NCI-H1092 (cell line): ENCODE measurements around the gene IQCC.
"Not testable (repeated sequence)": the region's sequence is repeated elsewhere in the genome, so short reads cannot be mapped to it uniquely, and the experiment has no call there.

ENCODE experiments used
- DNase-seq: peaks from one replicate; lab custom pipeline; 2025; lab: John Stamatoyannopoulos, UW

The IQCC gene

DNA sequence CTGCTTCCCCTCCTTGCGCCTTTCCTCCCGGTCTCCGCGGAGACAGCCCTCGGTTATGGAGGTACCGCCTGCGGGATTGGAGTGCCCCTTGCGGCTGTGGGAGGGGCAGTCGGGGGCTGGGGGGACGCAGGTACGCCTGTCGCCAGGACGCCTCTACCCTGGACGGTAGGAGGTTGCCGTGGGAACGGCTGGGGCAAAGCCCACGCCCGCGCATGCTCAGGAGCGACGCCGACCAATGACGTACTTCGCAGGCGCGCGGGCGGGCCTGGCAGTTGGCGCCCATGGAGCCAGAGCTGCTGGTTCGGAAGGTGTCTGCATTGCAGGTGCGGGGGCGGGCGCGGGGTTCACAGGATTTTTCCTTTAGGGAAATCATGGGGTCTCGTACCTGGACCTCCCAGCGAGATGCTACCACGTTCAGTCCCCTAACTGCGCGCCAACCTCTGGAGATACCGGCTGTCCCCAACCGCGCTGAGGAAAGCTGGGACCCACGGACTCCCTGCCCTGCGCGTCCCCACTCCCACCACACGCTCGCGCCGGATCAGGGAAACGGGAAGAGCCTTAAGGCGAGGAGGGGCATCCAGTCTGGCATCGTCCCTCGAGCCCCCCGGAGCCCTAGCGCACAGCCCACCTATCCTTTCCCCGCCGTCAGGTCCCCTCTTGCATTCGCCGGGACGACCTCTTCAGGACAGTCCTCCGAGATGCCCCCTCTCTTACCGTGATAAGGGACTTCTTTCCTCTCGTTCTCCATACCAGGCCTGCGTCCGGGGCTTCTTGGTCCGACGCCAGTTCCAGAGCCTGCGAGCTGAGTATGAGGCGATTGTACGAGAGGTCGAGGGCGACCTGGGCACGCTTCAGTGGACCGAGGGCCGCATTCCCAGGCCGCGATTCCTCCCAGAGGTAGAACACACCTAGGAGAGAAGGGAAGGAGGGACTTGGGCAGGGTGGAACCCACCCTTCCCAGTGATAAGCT lies at the start of gene IQCC:
Gene IQCC, plus strand, starts transcription at position 271 of the 970 bp plus-strand sequence. Its CDS starts 11 bp downstream, at position 282.
- DNase-seq = peak; percentile 95

DNA sequence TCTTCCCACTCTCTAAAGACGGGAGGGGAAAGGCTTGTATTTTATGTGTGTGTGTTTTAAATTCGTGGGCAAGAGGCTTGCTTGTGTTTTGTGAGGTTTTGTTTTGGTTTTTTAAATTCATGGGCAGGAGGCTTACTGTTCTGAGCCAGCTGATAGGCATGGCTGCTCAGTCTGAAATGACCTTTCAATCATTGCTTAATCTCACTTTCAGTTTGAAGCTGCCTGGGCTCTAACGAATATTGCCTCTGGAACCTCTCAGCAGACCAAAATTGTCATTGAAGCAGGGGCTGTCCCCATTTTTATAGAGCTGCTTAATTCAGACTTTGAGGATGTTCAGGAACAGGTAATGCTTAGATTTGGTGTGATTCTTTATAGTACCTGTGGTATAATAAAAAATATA lies 46.3 kb upstream of the IQCC start:
- DNase-seq = no peak

DNA sequence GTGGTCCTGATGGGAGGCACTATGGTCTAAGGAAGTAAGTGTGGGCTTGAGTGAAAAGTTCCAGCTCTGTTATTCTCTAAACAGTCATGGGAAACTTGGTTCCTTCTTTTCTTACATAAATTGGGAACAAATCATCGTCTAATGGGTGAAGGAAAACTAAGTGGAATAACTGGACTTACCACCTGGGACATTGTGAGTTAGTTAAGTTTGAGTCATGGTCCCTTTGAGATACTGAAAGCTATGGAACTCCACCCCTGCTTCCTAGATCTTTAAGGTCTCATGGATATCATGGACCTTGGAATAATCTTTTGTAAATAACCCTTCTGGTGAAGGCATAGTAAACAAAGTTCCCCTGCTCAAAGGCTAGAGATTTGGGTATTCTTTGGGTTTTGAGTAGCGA lies 42.1 kb upstream of the IQCC start:
- no peak for DNase-seq

DNA sequence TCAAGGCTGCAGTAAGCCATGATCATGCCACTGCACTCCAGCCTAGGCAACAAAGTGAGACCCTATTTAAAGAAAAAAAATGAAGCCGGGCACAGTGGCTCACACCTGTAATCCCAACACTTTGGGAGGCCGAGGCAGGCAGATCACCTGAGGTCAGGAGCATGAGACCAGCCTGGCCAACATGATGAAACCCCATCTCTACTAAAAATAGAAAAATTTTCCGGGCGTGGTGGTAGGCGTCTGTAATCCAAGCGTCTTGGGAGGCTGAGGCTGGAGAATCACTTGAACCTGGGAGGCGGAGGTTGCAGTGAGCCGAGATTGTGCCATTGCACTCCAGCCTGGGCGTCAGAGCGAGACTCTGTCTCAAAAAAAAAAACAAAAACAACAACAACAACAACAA lies 39.8 kb upstream of the IQCC start:
- not testable (repeated sequence) for DNase-seq

DNA sequence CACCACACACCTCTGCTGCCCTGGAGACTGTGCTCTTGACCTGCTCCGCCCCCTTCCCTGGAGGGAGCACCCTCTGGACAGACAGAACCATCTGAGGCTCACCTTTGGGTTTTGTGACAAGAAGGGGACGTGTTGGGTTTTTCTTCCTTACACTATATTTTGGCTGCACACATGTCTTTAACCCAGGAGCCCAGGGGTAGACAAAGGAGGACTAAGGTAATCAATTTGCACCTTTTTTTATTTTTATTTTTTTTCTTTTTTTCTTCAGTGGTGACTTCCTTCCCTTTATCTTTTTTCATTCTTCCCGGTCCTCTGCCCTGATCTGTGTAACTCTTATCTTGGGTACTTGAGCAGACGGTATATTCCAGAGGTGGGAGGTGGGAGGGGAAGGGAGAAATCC lies 34.5 kb upstream of the IQCC start:
- no peak for DNase-seq

DNA sequence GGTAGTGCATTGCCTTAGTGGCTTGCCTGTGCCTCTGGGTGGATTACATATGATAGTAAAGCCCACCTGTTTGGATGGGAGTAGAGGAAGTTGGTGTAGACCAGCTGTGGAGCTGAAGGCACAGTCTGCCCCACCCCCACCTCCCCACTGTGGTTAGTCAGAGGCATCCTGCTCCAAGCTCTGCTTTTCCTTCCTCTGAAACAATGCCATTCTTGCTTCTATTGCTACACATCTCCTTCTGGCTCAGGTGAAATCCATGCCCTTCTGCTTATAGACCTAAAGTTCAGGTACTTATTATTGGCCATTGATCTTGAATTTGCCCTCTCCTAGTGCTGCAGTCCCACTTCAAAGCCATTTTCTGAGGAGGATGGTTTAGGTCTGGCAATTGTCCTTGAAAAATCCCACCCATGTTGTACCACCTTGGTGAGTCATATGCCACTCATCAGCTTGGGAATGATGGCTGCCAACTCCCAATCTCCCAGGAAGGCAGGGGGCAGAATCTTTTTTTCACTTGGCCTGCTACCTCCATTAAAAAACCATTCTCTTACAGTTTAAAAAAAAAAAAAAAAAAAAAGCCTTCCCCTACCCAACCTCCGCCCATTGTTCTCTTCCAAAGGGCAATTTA lies 32.7 kb upstream of the IQCC start:
- no peak for DNase-seq

DNA sequence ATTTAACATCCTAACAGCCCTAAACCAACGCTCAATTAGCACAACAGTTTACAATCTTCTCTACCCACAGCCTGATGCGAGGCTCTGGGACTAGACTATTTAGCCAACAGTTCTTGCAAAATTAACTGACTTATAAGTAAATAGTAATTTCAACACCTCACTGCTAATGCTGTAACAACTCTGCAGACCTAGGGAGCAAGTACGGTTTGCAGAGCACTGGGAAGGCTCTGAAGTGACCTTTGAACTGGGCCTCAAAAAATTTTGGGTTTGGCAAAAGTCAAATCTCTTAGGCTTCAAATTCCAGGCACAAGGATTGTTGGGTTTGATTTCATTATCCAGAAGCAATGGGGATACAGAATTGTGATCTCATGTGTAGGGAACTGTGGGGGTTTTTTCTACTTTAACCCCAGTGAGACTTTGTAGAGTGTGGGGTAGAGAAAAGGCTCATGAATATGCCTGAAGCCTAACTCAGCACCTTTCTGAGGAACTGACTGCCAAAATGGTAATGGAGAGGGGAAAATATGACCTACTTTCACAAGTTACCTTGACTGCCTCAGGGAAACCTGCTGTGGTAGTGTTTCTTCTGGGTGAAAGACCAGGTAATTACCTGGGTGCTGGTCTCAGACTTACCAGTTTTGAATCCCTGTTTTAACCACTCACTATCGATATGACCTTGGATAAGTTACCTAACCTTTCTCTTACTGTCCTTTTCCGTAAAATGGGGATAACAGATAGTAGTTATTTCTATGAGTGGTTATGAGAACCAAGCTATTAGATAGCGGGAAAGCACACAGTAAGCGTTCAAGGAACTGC lies 26.9 kb upstream of the IQCC start:
- no peak for DNase-seq

DNA sequence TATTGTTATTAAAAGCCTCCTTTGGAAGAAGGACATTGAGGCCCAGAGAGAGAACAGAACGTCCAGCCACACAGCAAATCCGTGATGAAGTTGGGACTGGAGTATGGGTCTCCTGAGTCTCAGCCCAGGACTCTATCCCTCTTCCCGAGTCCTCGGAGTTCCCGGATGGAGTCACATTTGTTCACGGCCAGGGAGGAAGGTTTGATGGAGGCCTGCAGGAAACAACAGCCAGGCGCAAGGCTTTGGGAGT lies 26.4 kb upstream of the IQCC start:
- no peak for DNase-seq

DNA sequence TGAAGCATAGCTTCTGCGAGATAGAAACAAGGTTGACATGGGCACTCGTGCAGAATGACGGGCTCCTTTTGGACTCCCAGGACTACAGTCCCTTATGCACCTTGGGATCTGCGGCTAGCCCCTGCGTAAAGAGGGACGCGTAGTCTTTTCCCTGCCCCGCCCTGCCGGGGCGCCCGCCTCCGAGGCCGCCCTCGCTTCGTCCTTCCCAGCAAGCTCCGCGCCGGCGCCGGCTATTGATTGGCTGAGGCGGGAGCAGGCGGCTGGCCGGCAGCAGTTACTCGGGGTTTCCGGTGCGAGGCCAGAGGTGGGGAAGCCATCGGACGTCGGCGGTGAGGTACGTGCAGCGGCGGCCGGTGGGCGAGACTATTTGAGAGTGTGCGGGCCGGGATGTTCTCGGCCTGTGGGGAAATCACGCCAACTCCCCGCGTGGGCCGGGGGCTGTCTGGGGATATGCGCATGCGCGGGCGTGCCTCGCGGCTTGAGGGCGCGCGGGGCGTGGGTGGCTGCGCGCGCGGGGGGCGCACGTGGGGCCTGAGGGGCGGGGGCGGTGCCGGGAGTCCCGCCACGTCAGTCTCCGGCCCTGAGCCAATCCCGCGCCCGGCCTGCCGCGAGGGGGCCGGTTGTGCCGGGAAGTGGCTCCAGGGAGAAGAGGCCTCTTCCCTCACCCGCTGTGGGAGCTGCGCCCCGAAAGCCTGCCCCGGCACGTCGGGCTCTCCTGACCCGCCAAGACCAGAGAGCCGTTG lies 25.9 kb upstream of the IQCC start, which contains the start of gene TXLNA:
Gene TXLNA, plus strand, starts transcription at position 233 of the 743 bp plus-strand sequence. CDS start 671 bp downstream, outside the sequence.
- peak; percentile 93 for DNase-seq

DNA sequence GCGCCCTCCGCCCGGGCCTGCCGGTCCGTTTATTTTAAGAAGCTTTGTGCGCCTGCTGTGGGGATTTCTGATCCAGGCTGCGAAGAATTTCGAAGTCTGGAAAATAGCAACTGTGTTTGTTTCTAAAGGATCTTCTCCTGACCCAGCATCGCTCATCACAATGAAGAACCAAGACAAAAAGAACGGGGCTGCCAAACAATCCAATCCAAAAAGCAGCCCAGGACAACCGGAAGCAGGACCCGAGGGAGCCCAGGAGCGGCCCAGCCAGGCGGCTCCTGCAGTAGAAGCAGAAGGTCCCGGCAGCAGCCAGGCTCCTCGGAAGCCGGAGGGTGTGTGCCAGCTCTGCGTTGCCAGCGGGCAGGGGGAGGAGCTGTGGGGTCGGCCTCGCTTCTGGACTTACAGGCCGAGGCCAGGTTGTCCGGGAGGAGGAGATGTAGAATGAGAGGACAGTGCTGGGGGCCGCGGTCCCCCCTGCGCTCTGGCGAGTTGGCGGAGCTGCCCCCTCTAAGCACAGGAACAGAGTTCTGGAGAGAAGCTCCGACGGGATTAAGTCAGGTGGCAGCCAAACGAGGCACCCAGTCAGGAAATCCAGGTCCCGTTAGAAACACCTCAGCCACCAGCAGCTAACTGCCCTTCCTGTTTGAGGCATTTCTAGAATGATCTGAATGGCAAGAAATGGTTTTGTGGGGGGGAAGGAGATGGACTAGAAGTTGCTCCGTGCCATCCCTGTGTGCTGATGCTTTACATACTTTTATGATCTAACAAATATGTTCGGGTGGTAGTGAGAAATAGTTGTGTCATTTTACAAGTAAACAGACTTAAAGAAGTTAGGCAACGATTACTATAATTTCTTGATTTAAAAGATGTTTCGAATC lies 25.0 kb upstream of the IQCC start:
- no peak for DNase-seq

DNA sequence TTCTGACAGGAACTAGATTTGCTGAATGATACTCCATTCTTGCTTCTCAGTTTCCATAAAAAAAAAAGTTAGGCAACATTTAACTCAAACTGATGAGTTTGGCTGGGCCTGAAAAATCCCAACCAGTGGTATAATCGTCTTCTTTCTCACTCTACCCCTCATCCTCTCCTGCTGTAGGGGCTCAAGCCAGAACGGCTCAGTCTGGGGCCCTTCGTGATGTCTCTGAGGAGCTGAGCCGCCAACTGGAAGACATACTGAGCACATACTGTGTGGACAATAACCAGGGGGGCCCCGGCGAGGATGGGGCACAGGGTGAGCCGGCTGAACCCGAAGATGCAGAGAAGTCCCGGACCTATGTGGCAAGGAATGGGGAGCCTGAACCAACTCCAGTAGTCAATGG lies 24.4 kb upstream of the IQCC start:
- DNase-seq = no peak

DNA sequence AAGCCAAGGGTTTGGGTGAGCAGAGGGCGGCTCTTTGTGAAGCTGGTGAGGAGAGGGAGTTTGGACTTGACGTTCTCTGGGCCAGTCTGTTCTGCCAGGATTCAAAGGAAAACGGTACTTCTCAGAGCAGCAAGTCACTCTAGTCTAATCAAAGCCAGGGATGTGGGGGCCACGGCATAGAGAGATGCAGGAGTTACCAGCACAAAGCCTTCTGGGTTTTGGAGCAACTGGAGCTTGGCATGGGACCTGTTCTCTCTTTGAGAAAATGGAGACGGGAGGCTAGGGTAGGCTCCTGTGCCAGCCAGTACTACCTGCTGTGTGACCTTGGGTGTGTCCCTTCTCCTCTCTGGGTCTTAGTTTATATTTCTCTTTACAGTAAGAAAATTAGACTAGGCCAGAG lies 23.9 kb upstream of the IQCC start:
- DNase-seq = no peak

DNA sequence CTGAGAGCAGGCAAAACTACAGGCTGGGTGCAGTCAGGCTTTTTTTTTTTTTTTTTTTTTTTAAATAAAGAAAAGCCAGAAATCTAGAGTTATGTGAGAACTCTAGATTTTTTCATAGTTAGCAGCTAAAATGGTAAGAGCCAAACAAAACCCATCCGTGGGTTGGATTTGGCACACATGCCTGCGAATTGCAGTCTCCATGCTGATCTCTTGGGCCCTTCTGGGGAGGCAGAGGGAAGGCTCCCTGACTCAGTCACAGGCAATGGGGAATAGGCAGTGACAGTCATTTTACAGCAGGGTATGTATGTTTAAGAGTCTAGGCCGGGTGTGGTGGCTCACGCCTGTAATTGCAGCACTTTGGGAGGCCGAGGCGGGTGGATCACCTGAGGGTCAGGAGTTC lies 23.4 kb upstream of the IQCC start:
- DNase-seq = no peak

DNA sequence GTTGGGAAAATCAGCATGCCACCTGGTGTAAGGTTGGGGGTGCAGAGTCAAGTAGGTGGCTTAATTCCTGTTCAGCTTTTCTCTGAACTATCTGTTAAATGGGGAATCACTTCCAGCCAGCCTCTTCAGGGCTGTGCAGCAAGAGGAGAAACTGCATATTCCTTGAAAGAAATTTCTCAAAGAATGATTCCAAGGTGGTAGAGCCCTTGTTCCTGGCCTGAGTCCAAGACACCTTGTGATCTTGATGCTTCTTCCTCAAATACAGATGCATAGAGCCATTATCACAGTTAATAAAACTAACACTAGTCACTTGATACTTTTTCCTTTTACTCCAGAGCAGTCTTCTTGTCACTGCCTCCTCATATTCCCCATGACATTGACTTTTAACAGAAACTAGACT lies 20.8 kb upstream of the IQCC start:
- DNase-seq = no peak

DNA sequence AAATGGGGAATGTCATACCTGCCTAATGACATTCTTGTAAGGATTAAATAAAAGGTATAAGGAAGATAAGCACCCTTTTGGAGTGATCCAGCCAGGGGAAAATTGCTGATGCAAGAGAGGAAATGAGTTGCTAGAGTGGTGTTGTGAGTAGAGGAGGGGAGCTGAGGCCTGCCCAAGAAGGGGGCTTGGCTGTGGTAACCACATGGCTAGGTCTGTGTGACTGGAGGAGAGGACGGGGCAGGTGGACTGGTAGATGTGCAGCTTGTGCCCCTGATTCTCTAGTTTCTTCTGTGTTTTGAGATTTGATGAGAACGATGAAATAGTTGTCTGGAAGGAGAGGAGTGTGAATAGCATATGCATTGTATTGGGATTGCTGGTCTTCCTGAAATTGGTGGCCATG lies 19.4 kb upstream of the IQCC start:
- DNase-seq = no peak

DNA sequence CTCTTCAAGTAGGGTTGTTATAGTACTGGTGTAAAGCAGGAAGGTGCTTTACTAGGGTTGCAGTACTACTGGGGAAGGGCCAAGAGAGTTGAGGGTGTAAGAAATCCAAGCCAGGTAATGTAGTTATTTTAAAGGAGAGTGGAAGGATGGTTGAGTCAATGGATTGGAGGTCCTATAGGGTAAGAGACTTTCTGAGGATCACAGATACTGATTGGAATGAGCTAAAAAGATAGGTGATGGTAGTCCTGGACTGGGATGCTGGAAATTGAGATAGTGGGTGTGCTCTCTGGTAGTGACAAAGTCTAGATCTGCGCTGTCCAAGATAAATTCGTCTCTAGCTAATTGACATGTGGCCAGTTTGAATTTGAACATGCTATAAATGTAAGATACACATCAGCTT lies 19.0 kb upstream of the IQCC start:
- no peak for DNase-seq

DNA sequence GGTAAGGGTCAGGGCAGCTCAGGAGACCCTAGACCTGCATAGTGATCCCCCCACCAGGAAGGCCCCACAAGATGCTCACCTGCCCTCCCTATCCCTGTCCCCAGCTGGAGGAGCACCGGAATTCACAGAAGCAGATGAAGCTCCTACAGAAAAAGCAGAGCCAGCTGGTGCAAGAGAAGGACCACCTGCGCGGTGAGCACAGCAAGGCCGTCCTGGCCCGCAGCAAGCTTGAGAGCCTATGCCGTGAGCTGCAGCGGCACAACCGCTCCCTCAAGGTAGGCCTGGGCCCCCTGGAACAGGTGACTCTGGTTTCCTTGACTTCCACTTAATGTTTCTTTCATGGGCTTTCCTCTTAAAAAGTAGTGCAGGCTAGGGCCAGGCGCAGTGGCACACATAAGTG lies 17.6 kb upstream of the IQCC start:
- no peak for DNase-seq

DNA sequence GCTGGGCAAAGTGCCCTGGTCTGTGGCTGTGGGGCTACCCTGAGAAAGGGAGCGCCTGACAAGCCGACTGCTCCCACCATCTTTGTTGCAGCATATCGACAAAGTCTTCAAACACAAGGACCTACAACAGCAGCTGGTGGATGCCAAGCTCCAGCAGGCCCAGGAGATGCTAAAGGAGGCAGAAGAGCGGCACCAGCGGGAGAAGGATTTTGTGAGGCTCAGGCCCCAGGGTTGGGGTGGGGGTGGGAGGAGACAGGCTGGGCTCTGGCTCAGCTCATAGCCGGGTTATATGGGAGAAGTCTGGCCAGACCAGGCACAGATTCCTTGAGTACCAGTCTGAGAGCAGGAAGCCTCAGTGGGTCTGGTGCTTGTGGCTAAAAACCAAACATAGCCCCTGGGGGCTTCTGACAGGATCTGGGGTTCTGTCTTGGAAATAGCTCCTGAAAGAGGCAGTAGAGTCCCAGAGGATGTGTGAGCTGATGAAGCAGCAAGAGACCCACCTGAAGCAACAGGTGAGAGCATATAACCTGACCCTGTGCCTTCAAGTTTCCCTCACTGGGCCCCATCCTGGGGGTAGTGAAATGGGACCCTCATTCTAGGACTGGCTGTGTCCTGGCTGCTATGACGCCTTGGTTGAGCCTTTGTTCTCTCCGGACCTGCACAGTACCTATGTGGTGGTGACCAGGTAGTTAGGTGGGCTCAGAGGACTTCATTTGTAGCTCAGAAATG lies 13.1 kb upstream of the IQCC start:
- no peak for DNase-seq

DNA sequence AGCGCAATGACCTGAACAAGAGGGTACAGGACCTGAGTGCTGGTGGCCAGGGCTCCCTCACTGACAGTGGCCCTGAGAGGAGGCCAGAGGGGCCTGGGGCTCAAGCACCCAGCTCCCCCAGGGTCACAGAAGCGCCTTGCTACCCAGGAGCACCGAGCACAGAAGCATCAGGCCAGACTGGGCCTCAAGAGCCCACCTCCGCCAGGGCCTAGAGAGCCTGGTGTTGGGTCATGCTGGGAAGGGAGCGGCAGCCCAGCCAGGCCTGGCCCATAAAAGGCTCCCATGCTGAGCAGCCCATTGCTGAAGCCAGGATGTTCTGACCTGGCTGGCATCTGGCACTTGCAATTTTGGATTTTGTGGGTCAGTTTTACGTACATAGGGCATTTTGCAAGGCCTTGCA lies 10.5 kb upstream of the IQCC start:
- DNase-seq = no peak

DNA sequence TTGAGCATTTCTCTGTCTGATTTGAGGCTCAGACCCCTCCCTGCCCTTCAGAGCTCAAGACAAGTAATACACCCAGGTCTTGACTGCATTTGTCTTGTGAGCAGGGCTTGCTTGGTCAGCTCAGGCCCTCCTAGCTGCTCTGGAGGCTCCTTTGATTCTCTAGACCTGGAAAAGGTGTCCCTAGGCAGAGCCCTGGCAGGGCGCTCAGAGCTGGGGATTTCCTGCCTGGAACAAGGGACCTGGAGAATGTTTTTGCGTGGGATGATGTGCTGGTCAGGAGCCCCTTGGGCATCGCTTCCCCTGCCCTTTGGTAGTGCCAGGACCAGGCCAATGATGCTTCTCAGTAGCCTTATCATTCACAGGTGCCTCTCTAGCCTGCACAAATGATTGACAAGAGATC lies 9.9 kb upstream of the IQCC start:
- no peak for DNase-seq
